GM23338 (cell line): ENCODE data around the gene VRK3. TPM values are rescaled to one million over a fixed set of nuclear protein-coding genes. Genes with fewer than 3 reads are reported as not detected.

ENCODE experiments used
- ATAC-seq: fragments of 200-7000 bp; cut with Tn5 transposase; 3 replicates; pipeline ENCODE4 v1.9.1; 2020
- DNase-seq: peaks from one replicate; pipeline ENCODE4 v3.0.0-alpha.2; 2015; ENCODE audit warnings: low spot score
- H2AFZ ChIP-seq: fragments of 200-600 bp; sonication (generic); 2 replicates; pipeline ENCODE4 v1.8.0; 2016; ENCODE audit warnings: antibody characterized with exemption, mild to moderate bottlenecking, moderate library complexity
- H3F3A ChIP-seq: fragments of 200-600 bp; sonication (generic); replicated peaks from 2 replicates; pipeline ENCODE4 v1.8.0; 2017; ENCODE audit warnings: antibody characterized with exemption, mixed run types, low read depth
- H3K27ac ChIP-seq: fragments of 200-600 bp; sonication (generic); 2 replicates; pipeline ENCODE4 v1.6.1; 2016; ENCODE audit warnings: low read depth
- H3K27me3 ChIP-seq: fragments of 200-600 bp; sonication (generic); 2 replicates; pipeline ENCODE4 v1.8.0; 2016; ENCODE audit warnings: mild to moderate bottlenecking, mixed run types, moderate library complexity; ENCODE audit not compliant: insufficient read depth
- H3K36me3 ChIP-seq: fragments of 200-600 bp; sonication (generic); 2 replicates; pipeline ENCODE4 v1.8.0; 2016; ENCODE audit warnings: mild to moderate bottlenecking; ENCODE audit not compliant: insufficient read depth
- H3K4me1 ChIP-seq: fragments of 200-600 bp; sonication (generic); 2 replicates; pipeline ENCODE4 v1.8.0; 2016; ENCODE audit warnings: mild to moderate bottlenecking, moderate library complexity; ENCODE audit not compliant: insufficient read depth
- H3K4me2 ChIP-seq: fragments of 200-600 bp; sonication (generic); 2 replicates; pipeline ENCODE4 v1.7.1; 2017; ENCODE audit warnings: mixed run types
- H3K4me3 ChIP-seq: fragments of 200-600 bp; sonication (generic); 2 replicates; pipeline ENCODE4 v1.6.1; 2016; ENCODE audit warnings: mixed run types
- H3K79me2 ChIP-seq: fragments of 200-600 bp; sonication (generic); replicated peaks from 2 replicates; pipeline ENCODE4 v1.8.0; 2017; ENCODE audit warnings: mild to moderate bottlenecking; ENCODE audit not compliant: insufficient read depth
- H3K9me2 ChIP-seq: fragments of 200-600 bp; sonication (generic); 2 replicates; pipeline ENCODE4 v1.8.0; 2017; ENCODE audit not compliant: insufficient read depth
- H4K20me1 ChIP-seq: fragments of 200-600 bp; sonication (generic); replicated peaks from 2 replicates; pipeline ENCODE4 v1.8.0; 2017; ENCODE audit warnings: mild to moderate bottlenecking; ENCODE audit not compliant: insufficient read depth
- H3K27ac Mint-ChIP-seq: 2 replicates; pipeline ENCODE4 v1.8.0; 2020; ENCODE audit warnings: inconsistent platforms, mild to moderate bottlenecking, moderate library complexity, mixed read lengths
- H3K27me3 Mint-ChIP-seq: 3 replicates; pipeline ENCODE4 v1.8.0; 2022; ENCODE audit warnings: low read depth, mild to moderate bottlenecking, moderate library complexity, mixed read lengths, inconsistent platforms; ENCODE audit not compliant: insufficient read depth, poor library complexity
- H3K36me3 Mint-ChIP-seq: 3 replicates; pipeline ENCODE4 v1.8.0; 2021; ENCODE audit warnings: low read depth, mild to moderate bottlenecking, inconsistent platforms, moderate library complexity, mixed read lengths
- H3K4me1 Mint-ChIP-seq: 3 replicates; pipeline ENCODE4 v1.8.0; 2020; ENCODE audit warnings: mild to moderate bottlenecking, inconsistent platforms, mixed read lengths
- H3K4me3 Mint-ChIP-seq: 3 replicates; pipeline ENCODE4 v1.8.0; 2021; ENCODE audit warnings: moderate library complexity, mild to moderate bottlenecking, inconsistent platforms, mixed read lengths
- H3K9me3 Mint-ChIP-seq: 3 replicates; pipeline ENCODE4 v1.8.0; 2020; ENCODE audit warnings: moderate library complexity, mild to moderate bottlenecking, inconsistent platforms, mixed read lengths
- CREB1 ChIP-seq: fragments of 250-450 bp; sonication (Bioruptor Pico); IDR thresholded peaks from 2 replicates; pipeline ENCODE4 v1.5.0; 2020; ENCODE audit warnings: low read depth, mild to moderate bottlenecking, moderate library complexity
- CTCF ChIP-seq, 2 experiments: fragments of 200-600 bp in 1 of 2; sonication (generic) in 1 of 2; conservative IDR thresholded peaks; 2 replicates each; pipeline versions ENCODE4 v1.5.1 to v1.6.1; 2016 to 2017; ENCODE audit warnings: antibody characterized with exemption in 2 of 2, low read depth in 2 of 2, mild to moderate bottlenecking in 2 of 2, moderate library complexity in 1 of 2
- ETS1 ChIP-seq: IDR thresholded peaks from 2 replicates; pipeline ENCODE4 v1.6.1; 2016; ENCODE audit warnings: antibody characterized with exemption
- EZH2 ChIP-seq: fragments of 200-600 bp; sonication (generic); IDR thresholded peaks from one replicate; pipeline ENCODE4 v1.8.0; 2017; ENCODE audit warnings: antibody characterized with exemption, mild to moderate bottlenecking, low read depth; ENCODE audit not compliant: unreplicated experiment
- EZH2phosphoT487 ChIP-seq: fragments of 200-600 bp; sonication (generic); IDR thresholded peaks from one replicate; pipeline ENCODE4 v1.8.1; 2018; ENCODE audit warnings: antibody characterized with exemption; ENCODE audit not compliant: unreplicated experiment
- JUNB ChIP-seq: IDR thresholded peaks from one replicate; pipeline ENCODE4 v1.6.1; 2016; ENCODE audit warnings: antibody characterized with exemption; ENCODE audit not compliant: unreplicated experiment
- NANOG ChIP-seq: IDR thresholded peaks from 2 replicates; pipeline ENCODE4 v1.6.1; 2016; ENCODE audit warnings: antibody characterized with exemption, borderline replicate concordance
- POLR2AphosphoS5 ChIP-seq: IDR thresholded peaks from 2 replicates; pipeline ENCODE4 v1.6.1; 2016; ENCODE audit warnings: antibody characterized with exemption, low read depth
- STAT1 ChIP-seq: IDR thresholded peaks from one replicate; pipeline ENCODE4 v1.6.1; 2016; ENCODE audit warnings: antibody characterized with exemption; ENCODE audit not compliant: unreplicated experiment
- ZNF114 ChIP-seq: fragments of 250-450 bp; sonication (Bioruptor Pico); IDR thresholded peaks from 2 replicates; pipeline ENCODE4 v1.5.0; 2020; ENCODE audit warnings: mild to moderate bottlenecking, moderate library complexity
- ZNF331 ChIP-seq: fragments of 250-450 bp; sonication (Bioruptor Pico); IDR thresholded peaks from 2 replicates; pipeline ENCODE4 v1.5.0; 2020; ENCODE audit warnings: low read depth, mild to moderate bottlenecking, moderate library complexity
- ZNF462 ChIP-seq: fragments of 250-450 bp; sonication (Bioruptor Pico); IDR thresholded peaks from 2 replicates; pipeline ENCODE4 v1.5.0; 2020; ENCODE audit warnings: mild to moderate bottlenecking, moderate library complexity
- polyA plus RNA-seq: library from polyadenylated mRNA; unstranded; fragments of >200 nt; fragmentation: Nextera tagmentation; extraction: Ambion mirVana; gene quantifications from 2 replicates; pipeline ENCODE4 v1.2.1, GENCODE V29; 2016
- total RNA-seq: library from RNA; depleted of rRNA; stranded (reverse); fragments of >200 nt; shearing (Covaris generic); gene quantifications from 2 replicates; pipeline ENCODE4 v1.2.3, GENCODE V29; 2014
- TF ChIP-seq, protein P1 (sequence below): IDR thresholded peaks from one replicate; pipeline ENCODE4 v1.6.1; 2018; ENCODE audit warnings: antibody characterized with exemption; ENCODE audit not compliant: unreplicated experiment

VRK3 gene
- total and polyA plus RNA-seq, 2 experiments from 2014 or later = 17.4 to 29.1 TPM

DNA sequence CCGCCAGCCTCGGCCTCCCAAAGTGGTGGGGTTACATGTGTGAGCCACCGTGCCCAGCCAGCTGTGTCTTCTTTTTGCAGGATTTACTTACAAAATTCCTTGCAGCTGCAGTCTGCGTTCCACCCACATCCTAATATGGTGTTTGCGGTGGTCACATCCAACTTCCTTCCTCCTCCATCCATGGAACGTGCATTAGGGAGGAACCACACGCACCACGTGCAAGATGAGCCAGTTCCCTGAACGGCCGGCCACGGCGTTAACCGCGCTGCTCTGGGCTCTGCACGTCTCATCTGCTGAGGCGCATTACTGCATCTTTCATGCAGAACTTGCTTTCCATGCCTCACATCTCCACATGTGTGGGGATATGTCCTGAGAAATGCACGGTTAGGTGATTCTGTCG is 51.2 kb downstream of the VRK3 start:
- no peak overlapping the region for H3K27ac ChIP-seq
- no peaks in the 10 kb centered on the region for H3K9me3 Mint-ChIP-seq
- no peaks in the 10 kb centered on the region for H3F3A ChIP-seq
- no peaks in the 10 kb centered on the region for H3K79me2 ChIP-seq
- H3K27me3 ChIP-seq = no peaks in the 10 kb centered on the region
- no peaks in the 10 kb centered on the region; the same call in 1 of the 3 replicates for H3K36me3 Mint-ChIP-seq
- H3K4me3 ChIP-seq = no peak overlapping the region
- H3K4me1 ChIP-seq = no peaks in the 10 kb centered on the region
- no peak overlapping the region for H3K4me2 ChIP-seq
- no peaks in the 10 kb centered on the region for H4K20me1 ChIP-seq
- TF ChIP-seq CTCF (conservative IDR thresholded peaks at IDR 0.05; ENCODE audit: low read depth in 2 of 2) = no peak
- TF ChIP-seq EZH2 = no peak
- TF ChIP-seq EZH2phosphoT487 = no peak
- TF ChIP-seq ZNF331 (CRISPR knock-in tag) = no peak
- no peak for TF ChIP-seq ZNF462 (CRISPR knock-in tag)
- no peak for TF ChIP-seq ZNF114
- no peak for TF ChIP-seq JUNB
- TF ChIP-seq ETS1 = no peak
- TF ChIP-seq NANOG = no peak
- no peak for TF ChIP-seq CREB1
- TF ChIP-seq, protein P1, sequence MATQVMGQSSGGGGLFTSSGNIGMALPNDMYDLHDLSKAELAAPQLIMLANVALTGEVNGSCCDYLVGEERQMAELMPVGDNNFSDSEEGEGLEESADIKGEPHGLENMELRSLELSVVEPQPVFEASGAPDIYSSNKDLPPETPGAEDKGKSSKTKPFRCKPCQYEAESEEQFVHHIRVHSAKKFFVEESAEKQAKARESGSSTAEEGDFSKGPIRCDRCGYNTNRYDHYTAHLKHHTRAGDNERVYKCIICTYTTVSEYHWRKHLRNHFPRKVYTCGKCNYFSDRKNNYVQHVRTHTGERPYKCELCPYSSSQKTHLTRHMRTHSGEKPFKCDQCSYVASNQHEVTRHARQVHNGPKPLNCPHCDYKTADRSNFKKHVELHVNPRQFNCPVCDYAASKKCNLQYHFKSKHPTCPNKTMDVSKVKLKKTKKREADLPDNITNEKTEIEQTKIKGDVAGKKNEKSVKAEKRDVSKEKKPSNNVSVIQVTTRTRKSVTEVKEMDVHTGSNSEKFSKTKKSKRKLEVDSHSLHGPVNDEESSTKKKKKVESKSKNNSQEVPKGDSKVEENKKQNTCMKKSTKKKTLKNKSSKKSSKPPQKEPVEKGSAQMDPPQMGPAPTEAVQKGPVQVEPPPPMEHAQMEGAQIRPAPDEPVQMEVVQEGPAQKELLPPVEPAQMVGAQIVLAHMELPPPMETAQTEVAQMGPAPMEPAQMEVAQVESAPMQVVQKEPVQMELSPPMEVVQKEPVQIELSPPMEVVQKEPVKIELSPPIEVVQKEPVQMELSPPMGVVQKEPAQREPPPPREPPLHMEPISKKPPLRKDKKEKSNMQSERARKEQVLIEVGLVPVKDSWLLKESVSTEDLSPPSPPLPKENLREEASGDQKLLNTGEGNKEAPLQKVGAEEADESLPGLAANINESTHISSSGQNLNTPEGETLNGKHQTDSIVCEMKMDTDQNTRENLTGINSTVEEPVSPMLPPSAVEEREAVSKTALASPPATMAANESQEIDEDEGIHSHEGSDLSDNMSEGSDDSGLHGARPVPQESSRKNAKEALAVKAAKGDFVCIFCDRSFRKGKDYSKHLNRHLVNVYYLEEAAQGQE = no peak
- TF ChIP-seq STAT1 = no peak
- no peak for TF ChIP-seq POLR2AphosphoS5
- no peaks in the 10 kb centered on the region for H3K4me1 Mint-ChIP-seq
- no peaks in the 10 kb centered on the region for H3K9me2 ChIP-seq
- no peak overlapping the region for H2AFZ ChIP-seq
- ATAC-seq = no peak
- peaks cover 8% of the 10 kb centered on the region for H3K27me3 Mint-ChIP-seq
- H3K36me3 ChIP-seq = no peaks in the 10 kb centered on the region
- H3K4me3 Mint-ChIP-seq = no peak overlapping the region
- DNase-seq = no peak
- no peak overlapping the region for H3K27ac Mint-ChIP-seq
